CD4-positive, alpha-beta T cell treated with Interferon gamma for 1 hour (primary cell): ENCODE results near the gene SMURF1.
"Not testable (repeated sequence)": the region's sequence is repeated elsewhere in the genome, so short reads cannot be mapped to it uniquely, and the experiment has no call there.

Experiments used
- DNase-seq: peaks from one replicate; pipeline ENCODE4 v3.0.0-alpha.2; 2020

The SMURF1 gene

GRCh38 chr7:99094401-99094800 lies 49.5 kb downstream of the SMURF1 start:
- DNase-seq: no peak

GRCh38 chr7:99092064-99092720 lies 51.7 kb downstream of the SMURF1 start:
- no peak for DNase-seq

- DNase-seq: no peak
Observed at GRCh38 chr7:99090771-99091542, 53.0 kb downstream of the SMURF1 start.

- no peak for DNase-seq
Observed at GRCh38 chr7:99089914-99090629, 53.8 kb downstream of the SMURF1 start.

GRCh38 chr7:99086944-99087343 lies 57.0 kb downstream of the SMURF1 start:
- no peak for DNase-seq

- DNase-seq: no peak
Observed at GRCh38 chr7:99086532-99086931, 57.4 kb downstream of the SMURF1 start.

GRCh38 chr7:99083733-99084132 lies 60.2 kb downstream of the SMURF1 start:
- DNase-seq: no peak

GRCh38 chr7:99083068-99083651 lies 60.7 kb downstream of the SMURF1 start:
- DNase-seq: no peak

GRCh38 chr7:99080679-99081078 lies 63.2 kb downstream of the SMURF1 start:
- DNase-seq: no peak

- DNase-seq: no peak
Observed at GRCh38 chr7:99079104-99079503, 64.8 kb downstream of the SMURF1 start.

- DNase-seq: no peak
Observed at GRCh38 chr7:99078416-99078815, 65.5 kb downstream of the SMURF1 start.

GRCh38 chr7:99076615-99077014 lies 67.3 kb downstream of the SMURF1 start:
- no peak for DNase-seq

- DNase-seq: no peak
Observed at GRCh38 chr7:99073839-99074446, 70.0 kb downstream of the SMURF1 start.

- no peak for DNase-seq
Observed at GRCh38 chr7:99072126-99072525, 71.8 kb downstream of the SMURF1 start.

- no peak for DNase-seq
Observed at GRCh38 chr7:99070361-99070760, 73.5 kb downstream of the SMURF1 start.

- DNase-seq: no peak
Observed at GRCh38 chr7:99061001-99061776, 82.7 kb downstream of the SMURF1 start.

- DNase-seq: no peak
Observed at GRCh38 chr7:99054781-99055180, 89.1 kb downstream of the SMURF1 start.

- no peak for DNase-seq
Observed at GRCh38 chr7:99050971-99051370, 92.9 kb downstream of the SMURF1 start.

GRCh38 chr7:99047526-99048077 lies 96.3 kb downstream of the SMURF1 start:
- no peak for DNase-seq

- no peak for DNase-seq
Observed at GRCh38 chr7:99046722-99047121, 97.2 kb downstream of the SMURF1 start.

- not testable (repeated sequence) for DNase-seq
Observed at GRCh38 chr7:99046262-99046661, 97.6 kb downstream of the SMURF1 start.

- not testable (repeated sequence) for DNase-seq
Observed at GRCh38 chr7:99044858-99045257, 99.0 kb downstream of the SMURF1 start.
